Left lung (tissue), 10 donors: Measurements from ENCODE around the gene UBE2QL1. TPM values are rescaled to one million over a fixed set of nuclear protein-coding genes. Genes with fewer than 3 reads are reported as not detected.
"Not testable (repeated sequence)": the region's sequence is repeated elsewhere in the genome, so short reads cannot be mapped to it uniquely, and the experiment has no call there.

Experiments
- ATAC-seq: fragments of 200-7000 bp; cut with Tn5 transposase; one replicate; pipeline ENCODE4 v1.9.1; 2020; ENCODE audit warnings: moderate library complexity
- DNase-seq, 4 donors: peaks; one replicate each; pipeline ENCODE4 v3.0.0-alpha.2; 2013 to 2020
- H3K27ac ChIP-seq, 2 donors: fragments of 200-600 bp; sonication (generic) in 1 of 2; one replicate each; pipeline versions ENCODE4 v1.5.0 to v1.8.0; 2020 to 2021
- H3K27me3 ChIP-seq, 2 donors: fragments of 200-600 bp; sonication (generic) in 1 of 2; one replicate each; pipeline versions ENCODE4 v1.5.0 to v1.8.0; 2020 to 2021
- H3K36me3 ChIP-seq, 2 donors: fragments of 200-600 bp; sonication (generic) in 1 of 2; one replicate each; pipeline versions ENCODE4 v1.5.0 to v1.8.0; 2020 to 2021
- H3K4me1 ChIP-seq, 2 donors: fragments of 200-600 bp; one replicate each; pipeline ENCODE4 v1.8.0; 2021
- H3K4me3 ChIP-seq, 2 donors: fragments of 200-600 bp; sonication (generic) in 1 of 2; one replicate each; pipeline versions ENCODE4 v1.5.0 to v1.8.0; 2020 to 2021; ENCODE audit warnings: mild to moderate bottlenecking in 1 of 2
- H3K9me3 ChIP-seq, 2 donors: fragments of 200-600 bp; sonication (generic) in 1 of 2; one replicate each; pipeline versions ENCODE4 v1.5.0 to v1.8.0; 2020 to 2021
- intact Hi-C, 2 donors: fragments of 100-400 bp; cut with DNase I; formaldehyde crosslinking; loops; one replicate each; pipeline versions ENCODE4 v1.11.2 to v1.14.2; 2022
- polyA plus RNA-seq, 6 donors: library from polyadenylated mRNA; unstranded; fragments of 120-200 nt; gene quantifications; one replicate each; pipeline ENCODE4 v1.2.1, GENCODE V29; 2013; ENCODE audit not compliant: insufficient read length in 6 of 6
- total RNA-seq, 2 donors: library from RNA; stranded (reverse); fragmentation: NEBNext Ultra II Directional; extraction: Animal tissue kit (Norgen Biotek cat#: 25700); gene quantifications; one replicate each; pipeline ENCODE4 v1.2.1, GENCODE V29; 2021
- TF ChIP-seq, protein P1 (sequence below), 2 donors: fragments of 200-600 bp; sonication (generic) in 1 of 2; IDR thresholded peaks; one replicate each; pipeline versions ENCODE4 v1.5.0 to v1.8.0; 2021; ENCODE audit warnings: antibody characterized with exemption in 2 of 2
- donor health status: DM: no; HTN: yes; CAD: no.
- donor health status: DM: no; HTN: no; CAD: no.

Gene UBE2QL1
- total and polyA plus RNA-seq, 8 donors, result 0.05 to 0.32 (median 0.27) TPM

DNA sequence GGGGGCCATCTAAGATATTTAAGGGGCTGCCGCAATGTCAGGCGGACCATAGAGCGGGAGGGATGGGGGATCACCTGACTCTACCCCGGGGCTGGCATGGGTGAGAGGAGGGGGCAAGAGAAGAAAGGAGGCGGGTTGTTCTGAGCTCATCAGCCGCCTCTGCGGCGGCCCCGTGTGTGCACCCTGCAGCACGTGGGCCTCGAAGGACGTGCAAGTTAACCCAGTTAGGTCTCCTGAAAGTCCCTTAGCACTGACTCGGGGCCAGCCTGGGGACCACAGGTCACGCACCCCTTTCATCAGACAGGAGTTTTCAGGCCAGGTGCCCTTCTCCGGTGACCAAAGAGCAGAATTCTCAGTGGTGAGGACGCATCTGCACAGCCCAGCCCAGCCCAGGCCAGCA is 58.0 kb downstream of the UBE2QL1 start:
- Histone ChIP-seq H3K27me3 (peaks cover 0 to 15% of the 10 kb centered on the region in 2 donors), H3K36me3 (no peaks in the 10 kb centered on the region), H3K9me3 (peaks cover 0 to 7% of the 10 kb centered on the region in 2 donors), H3K4me1 (no peaks in the 10 kb centered on the region), H3K4me3 (no peak overlapping the region), H3K27ac (no peak overlapping the region)
- no peak for ATAC-seq
- TF ChIP-seq, protein P1, sequence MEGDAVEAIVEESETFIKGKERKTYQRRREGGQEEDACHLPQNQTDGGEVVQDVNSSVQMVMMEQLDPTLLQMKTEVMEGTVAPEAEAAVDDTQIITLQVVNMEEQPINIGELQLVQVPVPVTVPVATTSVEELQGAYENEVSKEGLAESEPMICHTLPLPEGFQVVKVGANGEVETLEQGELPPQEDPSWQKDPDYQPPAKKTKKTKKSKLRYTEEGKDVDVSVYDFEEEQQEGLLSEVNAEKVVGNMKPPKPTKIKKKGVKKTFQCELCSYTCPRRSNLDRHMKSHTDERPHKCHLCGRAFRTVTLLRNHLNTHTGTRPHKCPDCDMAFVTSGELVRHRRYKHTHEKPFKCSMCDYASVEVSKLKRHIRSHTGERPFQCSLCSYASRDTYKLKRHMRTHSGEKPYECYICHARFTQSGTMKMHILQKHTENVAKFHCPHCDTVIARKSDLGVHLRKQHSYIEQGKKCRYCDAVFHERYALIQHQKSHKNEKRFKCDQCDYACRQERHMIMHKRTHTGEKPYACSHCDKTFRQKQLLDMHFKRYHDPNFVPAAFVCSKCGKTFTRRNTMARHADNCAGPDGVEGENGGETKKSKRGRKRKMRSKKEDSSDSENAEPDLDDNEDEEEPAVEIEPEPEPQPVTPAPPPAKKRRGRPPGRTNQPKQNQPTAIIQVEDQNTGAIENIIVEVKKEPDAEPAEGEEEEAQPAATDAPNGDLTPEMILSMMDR (IDR thresholded peaks at IDR 0.05), result no peak
- intact Hi-C loops, result no loop called here
- DNase-seq, result no peak

DNA sequence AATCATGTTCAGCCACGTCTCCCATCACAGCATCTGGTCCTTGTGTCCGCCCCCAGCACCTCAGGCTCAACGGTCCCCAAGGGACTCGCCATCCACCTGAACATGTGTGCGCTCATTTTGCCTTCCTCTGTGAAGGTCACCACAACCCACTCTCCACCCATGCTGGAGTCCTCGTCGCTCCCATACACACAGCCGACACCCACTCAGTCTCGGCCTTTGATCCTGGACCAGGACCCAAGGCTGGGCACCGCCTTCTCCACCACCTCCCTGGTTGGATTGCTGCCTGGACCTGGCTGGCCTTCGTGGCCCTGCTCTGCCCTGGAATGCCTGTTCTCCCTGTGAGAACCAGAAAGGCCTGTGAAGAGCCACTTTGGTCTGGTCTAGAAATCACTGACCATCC is 60.3 kb downstream of the UBE2QL1 start:
- Histone ChIP-seq H3K9me3 (peaks cover 0 to 2% of the 10 kb centered on the region in 2 donors), H3K36me3 (no peaks in the 10 kb centered on the region), H3K27me3 (peaks cover 0 to 15% of the 10 kb centered on the region in 2 donors), H3K4me1 (no peaks in the 10 kb centered on the region), H3K4me3 (no peak overlapping the region), H3K27ac (no peak overlapping the region)
- TF ChIP-seq, protein P1 (IDR thresholded peaks at IDR 0.05), result no peak
- no peak for ATAC-seq
- DNase-seq, result no peak
- intact Hi-C loops, result no loop called here

DNA sequence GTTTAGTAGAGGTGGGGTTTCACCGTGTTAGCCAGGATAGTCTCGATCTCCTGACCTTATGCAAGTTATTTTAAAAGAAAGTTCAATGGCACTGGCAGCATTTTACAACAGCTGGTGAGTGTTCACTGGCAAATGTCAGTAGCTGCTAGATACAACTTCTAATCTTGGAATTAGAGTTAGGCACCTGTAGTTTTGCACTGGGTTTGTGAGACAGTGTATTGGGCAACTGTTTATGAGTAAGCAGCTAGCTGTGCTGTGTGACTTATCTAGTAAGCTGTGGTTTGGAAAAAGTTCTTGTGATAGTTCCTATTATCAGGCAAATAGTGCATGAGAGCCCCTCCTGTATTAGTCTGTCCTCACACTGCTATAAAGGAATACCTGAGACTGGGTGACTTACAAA is 61.5 kb downstream of the UBE2QL1 start:
- Histone ChIP-seq H3K36me3 (no peaks in the 10 kb centered on the region), H3K27me3 (peaks cover 0 to 15% of the 10 kb centered on the region in 2 donors), H3K27ac (no peak overlapping the region), H3K9me3 (peaks cover 0 to 2% of the 10 kb centered on the region in 2 donors), H3K4me1 (no peaks in the 10 kb centered on the region), H3K4me3 (no peak overlapping the region)
- intact Hi-C loops, result no loop called here
- DNase-seq (no peak), ATAC-seq (no peak)
- TF ChIP-seq, protein P1 (IDR thresholded peaks at IDR 0.05), result no peak

DNA sequence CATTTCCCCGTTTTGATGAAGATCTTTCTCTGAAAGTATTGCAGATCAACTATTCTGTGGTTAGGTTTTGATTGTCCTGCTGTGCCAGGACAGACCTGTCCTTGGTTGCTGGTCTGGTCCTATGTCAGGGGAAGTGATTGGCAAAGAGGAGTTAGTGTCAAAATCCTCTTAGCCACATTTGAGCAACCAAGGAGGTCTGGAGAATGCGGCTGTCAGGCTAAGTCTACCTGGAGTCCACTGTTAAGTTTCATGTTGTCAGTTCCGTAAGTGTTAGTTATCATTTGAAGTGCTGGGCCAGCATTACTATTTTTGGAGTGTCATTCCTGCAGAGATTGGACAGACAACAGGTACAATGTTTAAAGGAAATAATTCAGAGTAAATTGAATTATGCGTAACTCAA is 62.3 kb downstream of the UBE2QL1 start:
- H3K4me1 ChIP-seq, result no peaks in the 10 kb centered on the region
- H3K27me3 ChIP-seq, result peaks cover 0 to 9% of the 10 kb centered on the region in 2 donors
- H3K9me3 ChIP-seq, result peaks cover 0 to 2% of the 10 kb centered on the region in 2 donors
- intact Hi-C loops, result no loop called here
- no peaks in the 10 kb centered on the region for H3K36me3 ChIP-seq
- H3K27ac ChIP-seq, result no peak overlapping the region
- no peak overlapping the region for H3K4me3 ChIP-seq
- TF ChIP-seq, protein P1 (IDR thresholded peaks at IDR 0.05), result no peak
- ATAC-seq (no peak), DNase-seq (no peak)

DNA sequence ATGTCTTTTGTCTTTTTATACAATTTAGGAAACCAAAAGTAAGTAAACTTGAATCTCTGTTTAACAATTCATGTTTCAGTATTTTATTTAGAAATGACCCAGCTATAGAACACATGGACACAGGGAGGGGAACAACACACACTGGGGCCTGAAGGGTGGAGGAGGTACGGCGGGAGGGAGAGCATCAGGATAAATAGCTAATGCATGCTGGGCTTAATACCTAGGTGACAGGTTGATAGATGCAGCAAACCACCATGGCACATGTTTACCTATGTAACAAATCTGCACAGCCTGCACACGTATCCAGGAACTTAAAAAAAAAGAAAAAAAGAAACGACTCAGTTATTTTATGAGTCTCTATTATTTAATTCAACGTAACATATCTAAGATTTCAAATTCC is 67.2 kb downstream of the UBE2QL1 start:
- ATAC-seq, H3K9me3 ChIP-seq, H3K27me3 ChIP-seq, H3K4me1 ChIP-seq, H3K4me3 ChIP-seq, DNase-seq, intact Hi-C loops, H3K27ac ChIP-seq, H3K36me3 ChIP-seq: not testable (repeated sequence)

DNA sequence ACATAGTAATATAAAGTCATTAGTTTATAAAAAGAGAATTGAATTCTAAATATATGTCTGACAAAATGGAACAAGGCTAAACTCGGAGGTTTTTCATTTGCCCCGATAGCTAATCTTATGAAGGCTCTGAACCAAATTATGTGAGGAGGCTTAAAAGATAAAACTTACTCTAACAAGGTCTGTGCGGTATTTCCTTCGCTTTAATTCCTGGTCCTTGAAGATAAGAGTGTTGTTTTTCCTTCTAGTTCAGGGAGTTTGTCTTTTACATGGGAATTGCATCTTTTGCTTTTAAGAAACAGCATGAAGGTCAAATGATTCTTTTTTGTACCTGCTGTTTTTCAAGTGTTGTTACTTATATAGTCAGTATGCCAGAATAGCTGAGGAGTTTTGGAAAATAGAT is 68.2 kb downstream of the UBE2QL1 start:
- H3K4me1 ChIP-seq, result no peaks in the 10 kb centered on the region
- intact Hi-C loops, result no loop called here
- no peak overlapping the region for H3K27ac ChIP-seq
- no peaks in the 10 kb centered on the region for H3K36me3 ChIP-seq
- no peak overlapping the region for H3K4me3 ChIP-seq
- ATAC-seq, result no peak
- TF ChIP-seq, protein P1 (IDR thresholded peaks at IDR 0.05), result no peak
- H3K27me3 ChIP-seq, result peaks cover 0 to under 1% of the 10 kb centered on the region in 2 donors
- H3K9me3 ChIP-seq, result no peaks in the 10 kb centered on the region
- no peak for DNase-seq
